Mesothelial cell of epicardium (in vitro differentiated cells): Measurements from ENCODE around the gene TNFRSF17. TPM values are rescaled to one million over a fixed set of nuclear protein-coding genes. Genes with fewer than 3 reads are reported as not detected.
A peak's percentile ranks its signal among the peaks of the same experiment; 100 is the strongest.

ENCODE experiments used
- DNase-seq, 2 experiments: peaks; one replicate each; pipeline ENCODE4 v3.0.0; 2021; ENCODE audit warnings: low spot score in 2 of 2; ENCODE audit not compliant: unreplicated experiment in 2 of 2
- H3K27ac Mint-ChIP-seq: 2 replicates; pipeline ENCODE4 v1.8.0; 2021; ENCODE audit warnings: mixed read lengths
- H3K27me3 Mint-ChIP-seq: 2 replicates; pipeline ENCODE4 v1.8.0; 2021; ENCODE audit warnings: low read depth, mixed read lengths
- H3K36me3 Mint-ChIP-seq: 2 replicates; pipeline ENCODE4 v1.8.0; 2021; ENCODE audit warnings: mixed read lengths
- H3K4me1 Mint-ChIP-seq: 2 replicates; pipeline ENCODE4 v1.8.0; 2021; ENCODE audit warnings: mixed read lengths
- H3K4me3 Mint-ChIP-seq: 2 replicates; pipeline ENCODE4 v1.8.0; 2021; ENCODE audit warnings: mild to moderate bottlenecking, moderate library complexity, mixed read lengths
- H3K9me3 Mint-ChIP-seq: 2 replicates; pipeline ENCODE4 v1.8.0; 2021; ENCODE audit warnings: mixed read lengths
- total RNA-seq: library from RNA; stranded (reverse); gene quantifications from 3 replicates; pipeline ENCODE4 v1.2.1, GENCODE V29; 2021
- TF ChIP-seq, protein P1 (sequence below): fragments of 200-600 bp; sonication (generic); IDR thresholded peaks from one replicate; pipeline ENCODE4 v1.5.0; 2021; ENCODE audit warnings: antibody characterized with exemption; ENCODE audit not compliant: unreplicated experiment

Gene TNFRSF17
- total RNA-seq, 1 donor from 2014 or later = not detected

GRCh38 chr16:11994143-11995119, 29.4 kb downstream of the TNFRSF17 start:
- H3K27ac Mint-ChIP-seq = no peak overlapping the region
- no peaks in the 10 kb centered on the region for H3K9me3 Mint-ChIP-seq
- no peaks in the 10 kb centered on the region for H3K36me3 Mint-ChIP-seq
- H3K4me3 Mint-ChIP-seq = no peak overlapping the region
- H3K4me1 Mint-ChIP-seq = no peaks in the 10 kb centered on the region
- H3K27me3 Mint-ChIP-seq = no peaks in the 10 kb centered on the region
- TF ChIP-seq, protein P1, sequence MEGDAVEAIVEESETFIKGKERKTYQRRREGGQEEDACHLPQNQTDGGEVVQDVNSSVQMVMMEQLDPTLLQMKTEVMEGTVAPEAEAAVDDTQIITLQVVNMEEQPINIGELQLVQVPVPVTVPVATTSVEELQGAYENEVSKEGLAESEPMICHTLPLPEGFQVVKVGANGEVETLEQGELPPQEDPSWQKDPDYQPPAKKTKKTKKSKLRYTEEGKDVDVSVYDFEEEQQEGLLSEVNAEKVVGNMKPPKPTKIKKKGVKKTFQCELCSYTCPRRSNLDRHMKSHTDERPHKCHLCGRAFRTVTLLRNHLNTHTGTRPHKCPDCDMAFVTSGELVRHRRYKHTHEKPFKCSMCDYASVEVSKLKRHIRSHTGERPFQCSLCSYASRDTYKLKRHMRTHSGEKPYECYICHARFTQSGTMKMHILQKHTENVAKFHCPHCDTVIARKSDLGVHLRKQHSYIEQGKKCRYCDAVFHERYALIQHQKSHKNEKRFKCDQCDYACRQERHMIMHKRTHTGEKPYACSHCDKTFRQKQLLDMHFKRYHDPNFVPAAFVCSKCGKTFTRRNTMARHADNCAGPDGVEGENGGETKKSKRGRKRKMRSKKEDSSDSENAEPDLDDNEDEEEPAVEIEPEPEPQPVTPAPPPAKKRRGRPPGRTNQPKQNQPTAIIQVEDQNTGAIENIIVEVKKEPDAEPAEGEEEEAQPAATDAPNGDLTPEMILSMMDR = no peak
- no peak for DNase-seq

DNA sequence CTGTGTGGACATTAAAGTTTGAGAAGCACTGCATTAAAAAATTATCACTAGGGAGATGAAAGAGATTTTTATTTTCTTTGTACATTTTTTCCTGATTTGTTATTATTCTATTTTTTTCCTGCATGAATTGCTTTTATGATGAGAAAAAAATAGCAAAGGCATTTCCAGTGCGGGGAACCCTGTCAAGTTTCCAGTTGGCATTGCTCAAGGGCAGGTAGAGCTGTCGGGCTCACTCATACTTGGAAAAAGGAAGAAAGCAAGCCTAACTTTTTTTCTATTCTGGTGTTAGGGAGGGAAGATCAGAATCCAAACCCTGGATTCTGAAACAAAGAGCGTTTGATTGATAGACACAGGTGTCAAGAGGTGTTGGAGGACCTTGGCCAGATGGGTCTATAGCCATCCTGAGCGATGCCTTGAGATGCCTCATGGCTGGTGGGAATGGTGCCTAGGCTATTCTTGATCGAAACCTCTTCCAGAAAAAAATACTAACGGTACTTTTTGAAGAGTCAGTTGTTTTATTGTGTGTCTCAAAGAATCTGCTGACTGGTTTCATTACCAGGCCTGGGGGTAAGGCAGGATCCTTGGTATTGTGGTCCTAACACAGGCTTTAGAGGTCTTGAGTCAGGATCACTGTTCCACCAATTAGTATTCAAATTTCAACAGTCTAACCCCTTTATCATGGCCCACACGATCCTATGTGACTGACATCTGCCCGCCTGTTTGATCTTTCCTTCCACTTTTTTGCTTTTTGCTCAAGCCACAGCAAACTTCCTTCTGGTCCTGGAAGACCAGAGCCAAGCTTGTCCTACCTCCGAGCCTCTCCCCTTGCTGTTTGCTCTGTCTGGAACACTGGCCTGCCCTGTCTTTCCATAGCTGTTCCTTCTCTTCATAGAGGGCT, 31.7 kb downstream of the TNFRSF17 start:
- Mint-ChIP-seq H3K27me3 (no peaks in the 10 kb centered on the region), H3K36me3 (no peaks in the 10 kb centered on the region), H3K9me3 (no peaks in the 10 kb centered on the region), H3K4me1 (no peaks in the 10 kb centered on the region), H3K4me3 (no peak overlapping the region), H3K27ac (no peak overlapping the region)
- TF ChIP-seq, protein P1 = no peak
- DNase-seq = no peak

DNA sequence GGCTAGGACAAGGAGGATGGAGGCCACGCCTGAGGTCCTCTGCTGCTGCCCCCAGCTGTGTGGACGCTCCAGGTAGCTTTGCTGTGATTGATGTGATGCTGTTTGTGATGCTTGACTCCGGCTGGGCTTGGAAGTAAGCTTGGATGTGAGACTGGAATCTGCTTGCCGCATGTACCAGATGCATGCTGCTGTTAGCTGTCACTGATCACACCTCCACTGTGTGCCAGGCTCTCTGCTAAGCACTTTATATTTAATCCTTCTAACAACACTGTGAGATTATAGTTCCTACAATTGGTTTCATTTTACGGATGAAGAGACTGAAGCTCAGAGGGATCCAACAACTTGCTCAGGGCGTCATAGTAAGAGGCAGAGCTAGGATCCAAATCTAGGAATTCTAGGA, 35.0 kb downstream of the TNFRSF17 start:
- DNase-seq = no peak
- no peak overlapping the region for H3K27ac Mint-ChIP-seq

GRCh38 chr16:12002447-12003006, 37.5 kb downstream of the TNFRSF17 start:
- Mint-ChIP-seq H3K27me3 (no peaks in the 10 kb centered on the region), H3K27ac (peak overlapping the region; percentile 43), H3K36me3 (peaks cover 4% of the 10 kb centered on the region), H3K4me1 (no peaks in the 10 kb centered on the region), H3K4me3 (no peak overlapping the region), H3K9me3 (no peaks in the 10 kb centered on the region)
- TF ChIP-seq, protein P1 = no peak
- no peak for DNase-seq

More for the DNA sequence above, 35.0 kb downstream of the TNFRSF17 start:
- peaks cover 3% of the 10 kb centered on the region for H3K36me3 Mint-ChIP-seq
- no peak overlapping the region for H3K4me3 Mint-ChIP-seq
- H3K27me3 Mint-ChIP-seq = no peaks in the 10 kb centered on the region
- TF ChIP-seq, protein P1 = no peak
- H3K4me1 Mint-ChIP-seq = no peaks in the 10 kb centered on the region
- H3K9me3 Mint-ChIP-seq = no peaks in the 10 kb centered on the region

DNA sequence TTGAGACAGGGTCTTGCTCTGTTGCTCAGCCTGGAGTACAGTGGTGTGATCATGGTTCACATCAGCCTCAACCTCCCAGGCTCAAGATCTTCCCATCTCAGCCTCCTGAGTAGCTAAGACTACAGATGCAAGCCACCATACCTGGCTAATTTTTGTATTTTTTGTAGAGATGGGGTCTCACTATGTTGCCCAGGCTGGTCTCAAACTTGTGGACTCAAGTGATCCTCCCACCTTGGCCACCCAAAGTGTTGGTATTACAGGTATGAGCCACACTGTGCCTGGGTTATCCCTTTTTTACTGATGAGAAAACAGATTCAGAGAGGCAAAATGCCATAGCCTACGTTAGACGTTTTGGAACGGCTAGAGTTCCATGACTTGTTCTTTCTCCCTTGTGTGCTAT, 41.6 kb downstream of the TNFRSF17 start:
- no peak overlapping the region for H3K4me3 Mint-ChIP-seq
- H3K36me3 Mint-ChIP-seq = peaks cover 6% of the 10 kb centered on the region
- no peak for DNase-seq
- H3K9me3 Mint-ChIP-seq = no peaks in the 10 kb centered on the region
- H3K4me1 Mint-ChIP-seq = peaks cover 3% of the 10 kb centered on the region
- H3K27me3 Mint-ChIP-seq = no peaks in the 10 kb centered on the region
- no peak overlapping the region for H3K27ac Mint-ChIP-seq
- TF ChIP-seq, protein P1 = no peak
